Choroid plexus epithelial cell (primary cell): ENCODE measurements around the gene FTL.

Experiments
- DNase-seq: peaks from one replicate; pipeline ENCODE4 v3.0.0-alpha.2; 2010; ENCODE audit warnings: low read depth
- H3K4me3 ChIP-seq: 2 replicates; pipeline ENCODE4 v1.5.1; 2011; ENCODE audit warnings: low read depth, mild to moderate bottlenecking, control low read depth, low read length, moderate library complexity
- CTCF ChIP-seq: conservative IDR thresholded peaks from 2 replicates; pipeline ENCODE4 v1.5.1; 2011; ENCODE audit warnings: low read depth, mild to moderate bottlenecking, control low read depth, inconsistent platforms, low read length, moderate library complexity

FTL gene

GRCh38 chr19:48954595-48955307, 10.4 kb upstream of the FTL start, which contains the start of gene BAX:
Gene BAX (plus strand): TSS chr19:48954875. CDS start chr19:48954929, 54 bp downstream.
- peak; percentile 98 for DNase-seq
- peak; percentile 9 for TF ChIP-seq CTCF

GRCh38 chr19:48955308-48955958, 9.7 kb upstream of the FTL start:
- DNase-seq: no peak
- H3K4me3 ChIP-seq: peak overlapping the region; percentile 95
- TF ChIP-seq CTCF: no peak

More at GRCh38 chr19:48954595-48955307, 10.4 kb upstream of the FTL start, which contains the start of gene BAX:
- H3K4me3 ChIP-seq: peak within 1 kb of the TSS; percentile 95

DNA sequence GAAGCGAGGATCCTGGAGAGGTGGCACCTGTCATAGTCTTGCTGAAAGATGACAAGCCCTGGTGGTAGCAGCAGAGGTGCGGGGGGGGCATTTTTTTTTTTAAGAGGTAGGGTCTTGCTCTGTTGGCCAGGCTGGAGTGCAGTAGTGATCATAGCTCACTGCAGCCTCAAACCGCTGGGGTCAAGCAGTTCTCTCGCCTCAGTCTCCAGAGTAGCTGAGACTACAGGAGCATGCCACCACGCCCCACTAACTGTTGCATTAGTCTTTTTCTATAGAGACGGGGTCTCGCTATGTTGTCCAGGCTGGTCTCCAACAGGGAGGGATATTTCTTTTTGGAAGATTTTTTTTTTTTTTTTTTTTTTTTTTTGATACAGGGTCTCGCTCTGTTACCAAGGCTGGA, 7.1 kb upstream of the FTL start:
- no peak for DNase-seq
- TF ChIP-seq CTCF: no peak
- no peak overlapping the region for H3K4me3 ChIP-seq

DNA sequence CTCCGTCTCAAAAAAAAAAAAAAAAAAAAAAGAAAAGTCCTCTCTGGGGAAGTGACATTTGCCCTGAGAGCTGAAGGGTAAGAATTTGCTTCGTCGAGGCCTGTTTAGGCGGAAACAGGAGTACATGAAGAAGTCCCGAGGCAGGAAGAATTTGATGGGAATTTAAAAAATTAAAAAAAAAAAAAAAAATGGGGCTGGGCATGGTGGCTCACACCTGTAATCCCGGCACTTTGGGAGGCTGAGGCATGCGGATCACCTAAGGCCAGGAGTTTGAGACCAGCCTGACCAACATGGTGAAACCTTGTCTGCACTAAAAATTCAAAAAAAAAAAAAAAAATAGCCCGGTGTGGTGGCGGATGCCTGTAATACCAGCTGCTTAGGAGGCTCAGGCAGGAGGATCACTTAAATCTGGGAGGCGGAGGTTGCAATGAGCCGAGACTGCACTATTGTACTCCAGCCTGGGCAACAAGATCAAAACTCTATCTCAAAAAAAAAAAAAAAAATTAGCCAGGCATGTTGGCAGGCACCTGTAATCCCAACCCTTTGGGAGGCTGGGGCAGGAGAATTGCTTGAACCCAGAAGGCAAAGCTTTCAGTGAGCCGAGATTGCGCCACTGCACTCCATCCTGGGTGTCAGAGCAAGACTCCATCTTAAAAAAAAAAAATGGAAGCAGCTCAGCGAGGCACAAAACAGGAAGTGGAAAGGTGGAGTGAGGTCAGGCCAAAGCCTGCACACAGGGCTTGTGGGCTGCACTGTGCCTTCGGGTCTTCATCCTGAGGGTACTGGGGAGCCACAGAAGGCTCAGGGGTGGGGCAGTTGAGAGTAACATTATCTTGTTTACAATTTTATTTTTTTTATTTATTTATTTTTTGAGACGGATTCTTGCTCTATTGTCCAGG, 5.5 kb upstream of the FTL start:
- TF ChIP-seq CTCF: no peak
- no peak for DNase-seq
- H3K4me3 ChIP-seq: no peak overlapping the region

- DNase-seq: no peak
- TF ChIP-seq CTCF: no peak
- H3K4me3 ChIP-seq: no peak overlapping the region
Measured at GRCh38 chr19:48961051-48961649, 4.0 kb upstream of the FTL start.

DNA sequence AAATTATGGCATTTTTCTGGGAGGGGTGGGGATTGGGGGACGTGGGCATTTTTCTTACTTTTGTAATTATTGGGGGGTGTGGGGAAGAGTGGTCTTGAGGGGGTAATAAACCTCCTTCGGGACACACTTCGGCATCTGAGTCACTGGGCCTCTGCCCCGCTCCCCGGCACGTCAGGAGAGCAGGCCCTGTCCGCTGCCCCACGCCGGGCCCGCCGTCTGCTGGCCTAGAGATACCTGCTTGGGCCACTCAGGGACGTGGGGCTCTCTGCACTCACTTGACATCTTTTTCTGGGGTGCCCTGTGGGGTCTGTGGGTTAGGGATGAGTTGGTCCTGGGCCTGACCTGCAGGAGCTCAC, 3.5 kb upstream of the FTL start:
- no peak for DNase-seq
- H3K4me3 ChIP-seq: no peak overlapping the region
- no peak for TF ChIP-seq CTCF
